Measurements from ENCODE around the gene IGFL3. TPM values are rescaled to one million over a fixed set of nuclear protein-coding genes. Genes with fewer than 3 reads are reported as not detected.

IGFL3 gene
- total RNA-seq, 4 donors from 2014 or later, result not detected

- peaks cover 38 to 47% (median 41%) of the 10 kb centered on the region in 3 donors for H3K27me3 ChIP-seq
- in situ Hi-C loops (cut with MboI; ENCODE audit: low sequenced_read_pairs in 4 of 4), result no loop called here
- no peak overlapping the region for H3K4me3 ChIP-seq
Observed at GRCh38 chr19:46073268-46073922, 51.1 kb downstream of the IGFL3 start.

More at GRCh38 chr19:46073268-46073922, 51.1 kb downstream of the IGFL3 start:
- TF ChIP-seq POLR2A (IDR thresholded peaks at IDR 0.05) (no peak), CTCF (IDR thresholded peaks at IDR 0.05 in 4 of 5, conservative IDR thresholded peaks at IDR 0.05 in 1 of 5) (no peak)
- H3K9me3 ChIP-seq, result no peaks in the 10 kb centered on the region
- no peak overlapping the region for H3K27ac ChIP-seq
- intact Hi-C loops (cut with DNase I; ENCODE audit: low total_unique reads), result no loop called here
- no peak for DNase-seq
- no peaks in the 10 kb centered on the region for H3K36me3 ChIP-seq
- ATAC-seq, result no peak
- no peaks in the 10 kb centered on the region for H3K4me1 ChIP-seq

Other genes with a start within 250 kb of the IGFL3 start
- 10 to 100 TPM; 17.1 to 40.6 (median 28.6) TPM for gene IRF2BP1, start 238.5 kb downstream of the IGFL3 start, total RNA-seq
- 10 to 100 TPM in 1 of 4 donors, 1 to 10 TPM in 3; 5.9 to 12.4 (median 6.3) TPM for gene MYPOP, start 222.1 kb downstream of the IGFL3 start, total RNA-seq
- gene NANOS2, start 209.9 kb downstream of the IGFL3 start, total RNA-seq, result not detected
- gene NOVA2, start 150.8 kb downstream of the IGFL3 start, total RNA-seq, result 1 to 10 TPM in 1 of 4 donors, under 1 TPM in 3; 0.44 to 1.1 (median 0.49) TPM
- gene CCDC61, start 129.2 kb downstream of the IGFL3 start, total RNA-seq, result 1 to 10 TPM; 2.3 to 4.9 (median 3.4) TPM
- not detected for gene PGLYRP1, start 101.6 kb downstream of the IGFL3 start, total RNA-seq
- gene IGFL4, start 83.7 kb downstream of the IGFL3 start, total RNA-seq, result not detected
- gene IGFL2, start 23.6 kb upstream of the IGFL3 start, total RNA-seq, result not detected
- gene IGFL1, start 105.1 kb upstream of the IGFL3 start, total RNA-seq, result not detected
- 10 to 100 TPM in 3 of 4 donors, 1 to 10 TPM in 1; 5.9 to 29.2 (median 13.9) TPM for gene HIF3A, start 172.4 kb upstream of the IGFL3 start, total RNA-seq
- gene PPP5C, start 222.4 kb upstream of the IGFL3 start, total RNA-seq, result 10 to 100 TPM; 47.4 to 74.9 (median 62.8) TPM

Measured in gastrocnemius medialis (tissue), 4 donors.